ENCODE results near the gene PDZRN3.

- no peak for TF ChIP-seq MYC (IDR thresholded peaks at IDR 0.05; ENCODE audit: low read depth, low read length)
- TF ChIP-seq, protein P1, sequence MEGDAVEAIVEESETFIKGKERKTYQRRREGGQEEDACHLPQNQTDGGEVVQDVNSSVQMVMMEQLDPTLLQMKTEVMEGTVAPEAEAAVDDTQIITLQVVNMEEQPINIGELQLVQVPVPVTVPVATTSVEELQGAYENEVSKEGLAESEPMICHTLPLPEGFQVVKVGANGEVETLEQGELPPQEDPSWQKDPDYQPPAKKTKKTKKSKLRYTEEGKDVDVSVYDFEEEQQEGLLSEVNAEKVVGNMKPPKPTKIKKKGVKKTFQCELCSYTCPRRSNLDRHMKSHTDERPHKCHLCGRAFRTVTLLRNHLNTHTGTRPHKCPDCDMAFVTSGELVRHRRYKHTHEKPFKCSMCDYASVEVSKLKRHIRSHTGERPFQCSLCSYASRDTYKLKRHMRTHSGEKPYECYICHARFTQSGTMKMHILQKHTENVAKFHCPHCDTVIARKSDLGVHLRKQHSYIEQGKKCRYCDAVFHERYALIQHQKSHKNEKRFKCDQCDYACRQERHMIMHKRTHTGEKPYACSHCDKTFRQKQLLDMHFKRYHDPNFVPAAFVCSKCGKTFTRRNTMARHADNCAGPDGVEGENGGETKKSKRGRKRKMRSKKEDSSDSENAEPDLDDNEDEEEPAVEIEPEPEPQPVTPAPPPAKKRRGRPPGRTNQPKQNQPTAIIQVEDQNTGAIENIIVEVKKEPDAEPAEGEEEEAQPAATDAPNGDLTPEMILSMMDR (IDR thresholded peaks at IDR 0.05; ENCODE audit: extremely low read depth in 1 of 2, insufficient read depth in 1 of 2, low read depth in 1 of 2, low read length in 2 of 2): no peak
- no peak for TF ChIP-seq EZH2 (IDR thresholded peaks at IDR 0.05; ENCODE audit: borderline replicate concordance, low read depth, low read length, severe bottlenecking)
- no peak for TF ChIP-seq POLR2A (IDR thresholded peaks at IDR 0.05; ENCODE audit: low read depth, low read length)
- no peak for TF ChIP-seq POLR2AphosphoS5 (IDR thresholded peaks at IDR 0.05; ENCODE audit: insufficient read depth, low read depth, low read length)
- TF ChIP-seq JUN (IDR thresholded peaks at IDR 0.05; ENCODE audit: borderline replicate concordance, insufficient read depth, insufficient read length, low read depth): no peak
- TF ChIP-seq, protein P2, sequence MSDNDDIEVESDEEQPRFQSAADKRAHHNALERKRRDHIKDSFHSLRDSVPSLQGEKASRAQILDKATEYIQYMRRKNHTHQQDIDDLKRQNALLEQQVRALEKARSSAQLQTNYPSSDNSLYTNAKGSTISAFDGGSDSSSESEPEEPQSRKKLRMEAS (IDR thresholded peaks at IDR 0.05; ENCODE audit: insufficient read depth, insufficient read length): no peak
- no peak for TF ChIP-seq FOS (IDR thresholded peaks at IDR 0.05; ENCODE audit: borderline replicate concordance, insufficient read depth, low read length)
- no peak for TF ChIP-seq GATA2 (IDR thresholded peaks at IDR 0.05; ENCODE audit: insufficient read depth, insufficient read length, low read depth, low read length)
These were observed 226.7 kb downstream of the PDZRN3 start for GRCh38 chr3:73398084-73398483.
